GM21528 (cell line): ENCODE results near the gene FEM1C.

Experiments
- ATAC-seq: cut with Tn5 transposase; IDR thresholded peaks from one replicate; pipeline ENCODE4 v1.9.1; 2021; ENCODE audit warnings: mild to moderate bottlenecking, moderate library complexity; ENCODE audit not compliant: unreplicated experiment, low FRiP score

The FEM1C gene

DNA sequence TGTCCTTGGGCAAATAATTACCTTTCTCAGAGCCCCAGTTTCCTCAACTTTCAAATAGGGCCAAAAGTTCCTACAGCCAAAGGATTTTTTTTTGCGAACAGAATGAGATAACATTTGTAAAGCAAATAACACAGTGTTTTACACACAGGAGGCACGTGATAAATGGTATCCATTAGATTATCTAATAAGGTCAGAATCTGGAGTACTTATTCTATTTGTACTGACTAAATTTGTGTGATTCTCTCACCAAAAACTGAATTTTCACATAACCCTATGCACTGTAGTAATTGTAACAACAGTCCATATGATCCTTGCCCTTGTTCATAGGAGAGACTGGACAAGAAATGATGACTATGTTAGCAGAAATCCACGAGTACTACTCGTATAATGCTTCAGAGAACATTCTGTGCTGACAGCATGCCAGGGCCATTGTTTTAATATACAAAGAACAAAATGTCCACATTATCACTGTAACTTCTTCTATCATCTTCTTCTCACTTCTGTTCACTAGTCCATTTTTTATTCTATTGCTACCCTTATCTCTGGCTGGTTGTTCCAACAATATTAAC is 13.9 kb upstream of the FEM1C start:
- no peak for ATAC-seq

DNA sequence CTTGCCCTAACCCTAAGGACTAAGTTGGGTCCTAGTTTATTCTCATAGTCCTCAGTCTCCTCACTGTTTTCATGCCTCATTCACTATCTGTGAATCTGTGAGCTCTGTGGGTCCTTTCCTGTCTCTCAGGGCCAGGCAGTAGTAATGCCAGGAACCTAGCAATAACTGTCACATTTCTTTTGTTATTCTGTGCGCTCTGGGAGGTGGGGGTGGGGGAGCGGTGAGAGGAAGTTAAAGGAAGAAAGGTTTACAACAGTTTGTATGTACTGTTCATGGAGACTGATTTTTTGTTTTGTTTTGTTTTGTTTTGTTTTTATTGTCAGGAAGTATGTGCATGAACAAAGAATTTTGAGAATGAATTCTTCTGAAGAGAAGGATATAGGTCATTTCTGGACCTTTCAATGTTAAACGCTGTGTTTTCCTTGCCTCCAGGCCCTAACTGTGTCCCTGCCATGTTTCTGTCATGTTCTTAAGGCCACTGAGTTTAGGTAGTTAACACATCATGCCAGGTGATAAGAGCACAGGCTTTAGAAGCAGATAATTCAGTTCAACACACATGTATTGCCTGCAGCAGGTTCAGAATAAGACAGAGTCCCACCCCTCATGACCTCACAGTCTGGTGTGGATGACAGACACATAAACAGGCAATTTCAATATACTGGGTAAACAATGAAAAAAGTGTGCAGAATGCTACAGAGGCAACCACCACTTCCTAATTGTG is 13.3 kb upstream of the FEM1C start:
- ATAC-seq: no peak

DNA sequence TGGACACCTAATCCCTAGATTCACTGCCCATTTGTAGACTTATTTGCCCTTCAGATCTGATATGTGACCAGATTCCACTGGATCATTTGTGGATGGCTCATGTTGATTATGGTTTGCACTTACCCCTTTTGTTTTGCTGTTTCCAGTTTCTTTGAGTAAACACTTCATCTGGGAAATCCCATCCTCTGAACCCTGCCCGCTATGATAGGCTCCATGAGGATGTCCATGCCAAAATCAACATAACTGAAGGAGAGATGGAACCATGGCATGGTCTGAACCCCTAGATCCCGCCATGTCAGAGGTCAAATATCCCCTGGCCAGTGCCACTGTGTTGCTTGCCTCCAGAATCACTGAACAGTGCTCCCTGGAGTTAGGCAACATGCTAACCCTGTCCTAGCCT is 11.7 kb upstream of the FEM1C start:
- no peak for ATAC-seq

DNA sequence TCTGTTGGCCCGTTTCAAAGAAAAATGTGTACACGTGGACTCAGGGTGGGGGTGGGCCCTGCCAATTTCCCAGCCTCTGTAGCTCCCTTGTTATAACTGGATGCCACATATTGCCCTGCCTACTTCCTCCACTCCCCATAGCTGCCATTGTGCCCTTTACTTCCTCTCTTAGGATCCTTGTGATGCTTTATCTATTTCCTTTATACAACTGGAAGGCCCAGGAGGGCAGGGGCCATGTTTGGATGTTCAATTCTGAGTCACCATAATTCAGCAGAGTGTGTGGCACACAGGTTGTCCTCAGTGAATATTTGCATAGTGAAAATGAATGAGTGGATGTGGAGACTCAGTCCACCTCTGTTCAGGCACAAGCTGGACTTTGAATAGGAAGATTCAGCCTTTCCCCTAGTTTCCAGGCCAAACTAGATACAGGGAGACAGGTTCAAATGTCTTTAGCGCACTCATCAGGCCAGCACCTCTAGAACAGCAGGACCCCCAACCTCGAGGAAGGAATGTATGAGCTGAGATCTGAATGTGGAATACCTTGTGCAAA is 10.6 kb upstream of the FEM1C start:
- no peak for ATAC-seq

DNA sequence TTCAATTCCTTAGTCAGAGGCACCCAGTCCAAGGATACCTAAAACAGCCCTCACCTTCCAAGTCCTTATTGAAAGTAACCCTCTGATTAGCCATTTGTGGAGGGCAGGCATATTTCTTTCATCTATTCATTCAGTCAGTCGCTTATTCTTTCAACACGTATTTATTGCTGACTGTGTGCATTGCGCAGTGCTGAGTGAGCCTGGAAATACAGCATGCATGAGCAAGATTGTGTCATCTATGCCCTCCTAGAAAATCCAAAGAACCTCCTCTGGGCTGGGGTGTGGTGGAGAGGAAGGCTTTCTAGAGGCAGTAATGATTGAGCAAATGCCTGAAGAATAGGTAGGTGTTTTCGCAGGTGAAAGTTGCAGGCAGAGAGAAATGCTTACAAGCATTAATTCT is 8.5 kb upstream of the FEM1C start:
- no peak for ATAC-seq

DNA sequence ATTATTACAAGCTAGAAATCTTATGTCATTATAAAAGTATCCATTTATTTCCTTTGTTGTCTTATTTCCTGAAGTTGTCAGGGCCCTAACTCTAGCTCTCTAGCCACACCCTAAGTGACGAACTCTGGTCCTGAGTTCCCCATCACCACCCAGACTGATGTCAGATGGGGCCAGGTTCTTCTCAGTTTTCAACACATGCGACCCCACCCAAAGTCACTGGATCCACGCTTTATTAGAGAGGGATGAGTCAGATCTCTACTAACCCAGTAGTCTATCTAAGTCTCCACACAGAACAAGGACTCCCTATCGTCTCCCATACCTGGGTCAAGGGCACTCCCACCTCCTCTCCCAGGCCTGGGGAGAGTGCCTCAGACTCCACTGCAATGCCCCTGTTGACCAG is 6.8 kb upstream of the FEM1C start:
- ATAC-seq: no peak

DNA sequence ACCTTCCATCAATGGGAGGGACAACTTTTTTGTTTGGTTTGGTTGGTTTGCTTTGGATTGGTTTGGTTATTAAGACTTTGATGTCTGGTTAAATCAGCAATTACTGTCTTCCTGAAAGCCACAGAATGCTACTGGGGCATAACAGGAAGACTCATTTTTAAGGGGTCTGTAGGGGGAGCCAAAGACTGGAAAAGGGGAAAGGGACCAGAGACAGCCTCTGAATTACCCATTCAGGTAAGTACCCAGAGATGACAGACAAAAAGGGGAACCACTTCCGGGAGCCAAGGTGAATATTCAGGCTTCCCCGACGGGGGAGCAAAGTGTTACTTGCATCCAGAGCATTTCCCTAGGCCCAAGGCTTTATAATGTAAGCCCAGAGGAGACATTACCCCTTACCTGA is 4.6 kb upstream of the FEM1C start:
- ATAC-seq: peak; percentile 19

DNA sequence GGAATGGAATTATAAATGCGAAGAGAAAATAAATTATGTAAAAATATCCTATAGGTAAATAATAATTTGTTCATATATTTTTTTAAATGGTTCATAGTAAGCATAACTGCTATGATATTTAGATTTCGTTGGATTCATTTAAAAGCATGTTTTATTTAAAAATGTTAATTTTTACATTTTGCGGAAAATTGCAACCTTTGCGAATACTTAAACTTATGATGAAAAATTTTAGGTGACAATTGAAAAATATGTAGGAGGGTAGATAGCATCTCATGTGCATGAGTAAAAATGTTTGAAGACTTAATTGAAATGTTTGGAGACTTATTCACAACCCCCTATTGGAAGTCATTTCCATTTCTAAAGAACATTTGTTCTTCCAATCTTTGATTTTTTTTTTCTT is 4.1 kb upstream of the FEM1C start:
- no peak for ATAC-seq

DNA sequence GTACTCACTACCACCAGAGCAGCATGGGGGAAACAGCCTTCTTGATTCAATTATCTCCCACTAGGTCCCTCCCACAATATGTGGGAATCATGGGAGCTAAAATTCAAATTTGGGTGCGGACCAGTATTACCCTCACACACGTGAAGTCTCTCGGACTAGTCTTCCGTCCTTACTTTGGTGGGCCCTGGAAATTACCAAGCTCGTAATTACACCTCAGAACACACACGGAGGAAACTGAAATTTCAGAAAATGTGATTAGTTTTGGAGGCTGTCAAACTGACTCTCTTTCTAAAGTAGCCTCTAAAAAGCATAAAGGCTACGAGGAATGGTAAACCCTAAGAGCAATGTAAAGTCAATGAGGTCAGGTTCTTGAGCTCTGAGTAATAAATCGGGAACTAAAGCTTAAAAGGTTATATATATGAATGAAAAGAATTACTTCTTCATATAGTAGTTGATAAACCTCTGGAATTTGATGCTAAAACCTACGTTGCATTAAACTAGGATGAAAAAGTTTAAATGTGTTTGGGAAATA is 842 bp upstream of the FEM1C start:
- no peak for ATAC-seq

DNA sequence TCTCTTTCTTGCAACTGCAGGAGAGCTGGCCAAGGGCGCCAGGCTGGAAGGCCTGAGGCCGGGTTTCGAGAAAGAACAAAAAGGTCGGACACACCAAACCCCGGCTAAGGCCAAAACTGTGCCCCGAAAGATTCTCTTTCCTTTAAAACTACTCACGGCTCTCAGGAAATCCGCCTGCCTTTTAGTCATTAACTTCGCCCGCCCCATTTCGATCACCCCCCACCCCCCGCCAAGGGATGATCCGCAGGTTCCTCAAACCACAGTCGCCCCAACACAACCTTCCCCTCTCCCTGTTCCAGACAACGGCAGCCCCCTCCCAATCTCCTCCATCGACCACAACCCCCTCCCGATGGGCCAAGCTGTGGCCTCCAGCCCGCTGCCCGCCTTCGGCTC is 536 bp downstream of the FEM1C start:
- peak; percentile 28 for ATAC-seq

DNA sequence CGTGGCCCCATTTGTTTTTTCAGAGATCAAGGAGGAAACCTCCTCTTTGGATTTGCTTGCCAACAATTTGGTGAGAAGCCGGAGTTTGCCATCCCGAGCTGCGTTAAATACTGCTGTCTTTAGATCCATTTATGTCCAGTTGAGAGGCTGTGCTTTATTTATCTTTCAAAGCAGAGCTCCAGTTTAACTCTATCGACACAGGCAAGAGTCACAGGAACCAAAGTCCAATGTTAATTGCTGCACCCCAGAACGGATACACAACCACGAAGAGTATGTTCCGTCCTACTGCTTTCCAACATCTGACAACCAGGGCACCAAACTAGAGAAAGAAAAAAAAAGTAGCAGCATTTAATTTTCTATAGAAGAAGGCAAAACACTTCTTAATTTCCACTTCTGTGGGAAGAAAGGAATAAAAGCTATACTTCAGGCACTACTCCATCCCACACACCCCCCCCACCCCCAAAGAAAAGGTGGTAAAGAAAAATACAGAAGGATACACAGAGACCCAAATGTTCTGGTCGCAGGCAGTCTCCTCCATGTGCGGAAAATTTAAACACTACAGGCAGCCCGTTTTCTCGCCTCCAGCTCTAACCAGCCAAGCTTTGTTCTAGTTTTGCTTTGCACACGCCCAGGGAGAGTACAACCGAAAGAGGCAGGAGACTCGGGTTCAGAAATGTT is 1.1 kb downstream of the FEM1C start:
- ATAC-seq: peak; percentile 37

DNA sequence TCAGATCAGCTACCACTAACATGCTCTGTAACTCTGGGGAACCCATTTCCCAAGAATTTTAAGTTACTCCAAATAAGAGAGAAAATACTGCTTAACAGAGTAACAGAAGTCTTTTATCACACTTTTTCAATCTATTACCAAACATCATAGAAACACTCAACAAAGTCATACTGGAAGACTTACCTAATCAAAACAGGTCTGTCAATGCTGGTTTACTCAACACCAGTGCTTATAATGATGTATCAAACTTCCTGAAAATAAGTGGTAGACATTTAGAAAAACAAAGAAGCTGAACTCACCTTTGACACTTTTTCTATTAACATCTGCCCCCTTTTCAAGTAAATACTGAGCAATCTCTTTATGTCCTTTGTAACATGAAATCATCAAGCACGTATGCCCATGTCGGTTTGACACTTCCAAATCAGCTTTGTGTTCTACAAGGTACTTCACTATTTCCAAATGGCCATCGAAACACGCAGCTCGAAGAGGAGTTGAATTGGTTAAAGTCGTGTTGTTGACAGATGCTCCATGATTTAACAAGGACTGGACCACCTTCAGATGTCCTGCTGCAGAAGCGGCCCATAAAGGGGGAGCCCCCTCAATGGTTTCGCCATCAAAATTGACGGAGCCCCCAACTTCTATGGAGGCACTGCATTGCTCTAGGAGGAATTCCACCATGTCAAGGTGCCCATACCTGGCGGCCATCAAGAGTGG is 1.8 kb downstream of the FEM1C start:
- ATAC-seq: no peak

DNA sequence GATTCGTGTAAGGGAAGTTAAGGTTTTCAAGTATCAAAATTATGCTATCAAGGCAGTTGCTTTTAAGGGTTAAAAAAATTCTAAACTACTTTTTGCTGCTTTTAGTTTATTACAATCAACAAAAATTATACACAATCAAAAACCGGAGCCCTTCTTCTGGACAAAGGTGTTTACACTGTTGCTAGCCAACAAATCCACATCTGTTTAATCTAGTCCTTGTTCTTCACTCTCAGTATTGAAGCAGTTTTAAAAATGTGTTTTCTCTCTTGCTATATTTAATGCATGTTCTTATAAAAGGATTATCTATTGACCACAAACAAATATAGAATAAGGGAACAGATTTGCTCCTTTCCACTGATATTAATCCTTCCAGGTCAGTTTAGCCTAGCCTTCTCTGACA is 2.5 kb downstream of the FEM1C start:
- ATAC-seq: no peak

DNA sequence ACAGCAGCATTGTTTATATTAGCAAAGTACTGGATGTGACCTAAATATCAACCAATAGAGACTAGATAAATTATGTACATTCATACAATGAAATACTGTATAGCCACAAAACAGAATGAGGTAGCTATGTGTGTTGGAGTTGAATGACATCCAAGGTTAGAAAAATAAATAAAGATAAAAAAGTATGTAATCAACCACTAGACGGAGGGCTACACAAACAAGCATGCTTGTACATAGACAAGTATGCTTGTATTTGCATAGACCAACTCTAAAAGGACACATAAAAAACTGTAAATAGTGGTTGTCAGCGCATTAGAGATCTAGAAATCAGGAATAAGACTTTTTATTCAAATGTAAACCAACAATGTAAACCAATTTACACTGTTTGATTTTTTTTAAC is 3.0 kb downstream of the FEM1C start:
- ATAC-seq: no peak

DNA sequence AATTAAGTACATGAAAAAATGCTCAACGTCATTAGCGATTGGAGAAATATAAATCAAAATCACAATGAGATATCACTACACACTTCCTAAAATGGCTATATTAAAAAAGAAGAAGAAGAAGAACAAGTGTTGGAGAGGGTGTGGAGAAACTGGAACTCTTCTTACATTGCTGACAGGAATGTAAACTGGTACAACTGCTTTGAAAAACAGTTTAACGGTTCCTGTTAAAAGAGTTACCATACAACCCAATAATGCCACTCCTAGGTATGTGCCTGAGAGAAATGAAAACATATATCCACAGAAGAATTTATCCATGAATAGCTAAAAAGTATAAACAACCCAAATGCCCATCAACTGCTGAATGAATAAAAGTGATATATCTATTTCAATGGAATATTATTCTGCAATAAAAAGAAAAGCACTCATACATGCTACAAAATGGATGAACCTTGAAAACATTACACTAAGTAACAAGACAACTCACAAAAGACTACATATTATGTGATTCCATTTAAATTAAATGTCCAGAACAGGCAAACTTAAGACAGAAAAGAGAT is 9.0 kb downstream of the FEM1C start:
- no peak for ATAC-seq

DNA sequence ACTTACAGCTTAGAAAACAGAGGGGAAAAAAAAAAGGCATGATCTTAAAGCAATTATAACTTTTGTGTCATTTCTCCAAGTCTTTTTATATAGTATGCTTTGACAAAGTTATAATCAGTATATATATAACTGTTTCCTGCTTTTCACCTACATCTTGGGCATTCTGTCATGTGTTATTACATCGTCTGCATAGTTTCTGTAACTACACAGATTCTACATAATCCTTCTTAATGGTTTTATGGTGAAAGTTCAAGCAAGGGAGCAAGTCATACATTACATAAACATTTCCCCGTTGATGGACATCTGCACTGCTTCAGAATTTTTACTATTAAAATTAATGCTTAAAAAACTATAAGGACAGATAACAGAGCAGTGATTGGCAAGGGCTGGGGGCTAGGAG is 12.1 kb downstream of the FEM1C start:
- ATAC-seq: no peak

DNA sequence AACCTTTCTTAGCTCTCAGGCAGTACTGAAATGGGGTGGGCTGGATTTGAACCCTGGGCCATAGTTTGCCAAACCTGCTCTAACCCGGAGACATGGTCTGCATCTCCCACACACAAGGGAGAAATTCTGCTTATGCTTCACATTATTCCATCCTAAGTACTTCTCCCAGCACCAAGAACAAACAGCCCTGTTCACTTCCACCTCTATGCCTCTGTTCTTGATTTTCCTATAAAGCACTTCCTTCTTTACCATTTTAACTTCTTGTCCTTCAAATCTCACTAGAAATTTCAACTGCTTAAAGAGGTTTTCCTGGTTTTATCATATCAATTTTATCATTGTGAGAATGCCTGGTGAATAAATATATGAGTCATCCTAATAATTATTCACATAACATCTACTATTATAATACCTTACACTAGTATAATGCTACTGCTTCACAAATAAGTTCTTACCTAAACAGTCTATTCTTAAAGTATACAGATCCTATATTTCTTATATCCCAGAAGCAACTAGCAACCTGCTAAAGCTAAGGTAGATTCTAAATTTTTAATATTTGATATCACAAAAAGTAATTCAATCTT is 12.7 kb downstream of the FEM1C start:
- ATAC-seq: no peak

DNA sequence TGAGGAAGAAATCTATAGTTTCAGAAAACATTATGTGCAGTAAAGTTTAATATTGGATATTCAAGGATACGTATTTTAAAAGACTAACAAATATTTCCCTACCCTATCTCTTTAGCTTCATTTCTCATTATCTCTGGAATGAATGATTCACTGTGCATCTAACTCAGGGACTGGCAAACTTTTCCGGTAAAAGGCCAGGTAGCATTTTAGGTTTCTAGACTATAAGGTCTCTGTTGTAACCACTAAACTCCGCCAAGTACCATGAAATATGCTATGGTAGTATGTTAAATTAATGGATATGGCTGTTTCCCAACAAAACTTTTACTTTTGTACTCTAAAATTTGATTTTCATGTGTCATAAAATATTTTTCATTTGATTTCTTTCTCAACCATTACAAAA is 13.2 kb downstream of the FEM1C start:
- no peak for ATAC-seq

DNA sequence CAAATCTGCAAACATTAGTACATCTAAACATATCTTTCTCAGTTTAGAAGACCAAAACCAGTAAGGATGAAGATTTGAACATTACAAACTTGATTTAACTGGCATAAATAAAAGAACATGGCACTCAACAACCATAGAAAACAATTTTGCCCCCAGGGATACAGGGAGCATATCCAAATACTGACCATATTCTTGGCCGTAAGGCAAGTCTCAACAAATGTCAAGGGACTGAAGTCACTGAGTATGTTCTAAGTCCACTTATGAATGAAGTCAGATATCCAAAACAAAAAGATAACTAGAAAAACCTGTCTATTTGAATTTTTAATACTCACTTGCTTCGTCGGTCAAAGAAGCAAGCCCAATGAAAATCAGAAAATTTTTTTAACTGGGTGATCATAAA is 14.1 kb downstream of the FEM1C start:
- ATAC-seq: no peak

DNA sequence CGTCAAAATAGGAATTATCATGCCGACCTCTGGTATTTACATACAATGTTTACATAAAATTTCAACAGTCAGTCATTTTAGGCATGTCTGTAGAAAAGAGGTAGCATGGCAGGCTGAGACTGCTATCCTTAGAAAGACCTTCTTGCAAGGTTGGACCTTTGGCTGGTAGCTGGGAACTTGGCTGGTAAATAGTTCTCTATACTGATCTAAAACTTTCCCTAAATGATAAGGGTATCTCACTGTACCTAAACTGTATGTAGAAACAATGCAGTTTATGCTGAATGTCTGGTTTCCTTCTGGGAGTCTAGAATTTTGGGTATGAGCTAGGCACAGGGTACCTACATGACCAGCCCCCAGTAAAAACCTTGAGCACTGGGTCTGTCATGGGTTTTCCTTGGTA is 18.0 kb downstream of the FEM1C start:
- ATAC-seq: no peak
